Retinal pigment epithelial cell (primary cell): ENCODE measurements around the gene MPEG1.

ENCODE experiments used
- DNase-seq: peaks from one replicate; pipeline ENCODE4 v3.0.0-alpha.2; 2010; ENCODE audit warnings: low read depth
- H3K4me3 ChIP-seq: 2 replicates; pipeline ENCODE4 v1.5.1; 2011; ENCODE audit warnings: mild to moderate bottlenecking, low read length, control low read depth, moderate library complexity
- TF ChIP-seq, protein P1 (sequence below): conservative IDR thresholded peaks from 2 replicates; pipeline ENCODE4 v1.5.1; 2011; ENCODE audit warnings: low read depth, low read length, control low read depth, inconsistent platforms

The MPEG1 gene

DNA sequence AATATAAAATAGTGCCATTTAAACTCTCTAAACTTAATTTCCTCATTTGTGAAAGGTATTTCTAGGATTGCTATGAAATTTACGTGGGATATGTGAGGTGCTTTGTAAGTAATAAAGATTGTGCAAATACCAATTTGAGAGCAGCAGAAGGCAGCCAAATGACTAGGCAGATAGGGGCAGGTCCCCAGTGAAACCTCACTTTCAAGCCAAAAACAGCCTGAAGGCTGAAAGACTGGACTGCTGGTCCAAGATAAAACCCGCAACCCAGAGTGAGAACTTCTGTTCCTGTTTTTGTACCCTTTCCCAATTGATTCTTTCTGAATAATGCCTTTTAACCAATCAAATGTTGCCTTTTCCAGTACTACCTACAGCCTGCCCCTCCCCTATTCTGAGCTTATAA, 33.6 kb downstream of the MPEG1 start:
- H3K4me3 ChIP-seq = no peak overlapping the region
- no peak for DNase-seq
- TF ChIP-seq, protein P1, sequence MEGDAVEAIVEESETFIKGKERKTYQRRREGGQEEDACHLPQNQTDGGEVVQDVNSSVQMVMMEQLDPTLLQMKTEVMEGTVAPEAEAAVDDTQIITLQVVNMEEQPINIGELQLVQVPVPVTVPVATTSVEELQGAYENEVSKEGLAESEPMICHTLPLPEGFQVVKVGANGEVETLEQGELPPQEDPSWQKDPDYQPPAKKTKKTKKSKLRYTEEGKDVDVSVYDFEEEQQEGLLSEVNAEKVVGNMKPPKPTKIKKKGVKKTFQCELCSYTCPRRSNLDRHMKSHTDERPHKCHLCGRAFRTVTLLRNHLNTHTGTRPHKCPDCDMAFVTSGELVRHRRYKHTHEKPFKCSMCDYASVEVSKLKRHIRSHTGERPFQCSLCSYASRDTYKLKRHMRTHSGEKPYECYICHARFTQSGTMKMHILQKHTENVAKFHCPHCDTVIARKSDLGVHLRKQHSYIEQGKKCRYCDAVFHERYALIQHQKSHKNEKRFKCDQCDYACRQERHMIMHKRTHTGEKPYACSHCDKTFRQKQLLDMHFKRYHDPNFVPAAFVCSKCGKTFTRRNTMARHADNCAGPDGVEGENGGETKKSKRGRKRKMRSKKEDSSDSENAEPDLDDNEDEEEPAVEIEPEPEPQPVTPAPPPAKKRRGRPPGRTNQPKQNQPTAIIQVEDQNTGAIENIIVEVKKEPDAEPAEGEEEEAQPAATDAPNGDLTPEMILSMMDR = no peak

DNA sequence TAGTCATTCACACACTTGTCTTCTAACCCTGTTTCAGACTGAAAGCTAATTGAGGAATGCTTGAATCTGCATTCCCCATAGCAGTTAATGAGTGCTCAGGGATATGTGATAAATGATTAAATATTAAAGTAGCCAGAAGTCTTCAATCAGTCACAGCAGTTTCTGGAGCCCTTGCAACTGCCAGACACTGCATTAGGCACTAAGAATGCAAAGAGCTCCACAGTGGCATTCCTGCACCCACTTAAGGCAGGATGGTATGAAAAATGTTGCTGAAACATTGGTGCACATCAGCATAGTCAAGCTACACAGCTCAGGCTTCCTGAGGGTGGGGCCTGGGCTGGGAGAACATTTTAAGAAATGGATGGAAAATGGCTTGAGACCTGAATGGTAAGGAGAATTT, 34.3 kb downstream of the MPEG1 start:
- H3K4me3 ChIP-seq = no peak overlapping the region
- TF ChIP-seq, protein P1 = no peak
- DNase-seq = no peak

DNA sequence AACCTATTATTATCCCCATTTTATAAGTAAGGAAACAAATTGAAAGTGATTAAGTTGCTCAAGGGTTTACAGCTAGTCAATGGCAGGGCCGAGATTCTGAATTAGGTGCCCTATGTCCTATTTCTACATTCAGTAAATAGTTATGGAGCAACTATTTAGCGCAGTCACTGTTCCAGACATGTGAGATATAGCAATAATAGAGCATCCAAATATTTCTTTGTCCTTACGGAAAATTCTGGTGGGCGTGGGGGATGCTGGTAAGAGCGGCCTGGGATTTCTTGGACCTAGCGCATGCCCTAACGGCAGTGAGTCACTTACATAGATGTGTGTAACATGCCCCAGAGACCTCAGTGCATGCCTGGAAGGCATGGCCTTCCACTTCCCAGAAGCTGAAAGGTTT, 36.4 kb downstream of the MPEG1 start:
- TF ChIP-seq, protein P1 = no peak
- H3K4me3 ChIP-seq = no peak overlapping the region
- DNase-seq = no peak

DNA sequence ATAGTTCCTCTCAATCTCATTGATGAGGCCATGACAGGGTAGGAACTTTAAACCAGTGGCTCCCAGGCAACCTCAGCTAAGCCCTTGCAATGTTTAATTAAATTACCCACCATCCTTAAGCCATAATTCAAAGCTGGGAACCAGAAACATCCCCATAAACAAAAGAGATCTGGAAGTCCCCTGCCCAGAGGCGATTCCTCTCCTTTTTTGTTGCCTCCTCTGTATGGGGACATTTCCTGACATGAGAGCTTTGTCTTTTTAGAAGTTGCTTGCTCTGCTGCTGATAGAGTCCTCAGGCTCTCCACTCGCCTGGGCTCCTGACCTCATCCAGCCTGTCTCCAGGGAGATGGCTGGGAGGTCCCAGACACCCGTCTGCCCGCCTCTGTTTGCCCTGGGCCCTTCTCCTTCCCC, 37.6 kb downstream of the MPEG1 start:
- no peak overlapping the region for H3K4me3 ChIP-seq
- no peak for DNase-seq
- TF ChIP-seq, protein P1 = no peak

DNA sequence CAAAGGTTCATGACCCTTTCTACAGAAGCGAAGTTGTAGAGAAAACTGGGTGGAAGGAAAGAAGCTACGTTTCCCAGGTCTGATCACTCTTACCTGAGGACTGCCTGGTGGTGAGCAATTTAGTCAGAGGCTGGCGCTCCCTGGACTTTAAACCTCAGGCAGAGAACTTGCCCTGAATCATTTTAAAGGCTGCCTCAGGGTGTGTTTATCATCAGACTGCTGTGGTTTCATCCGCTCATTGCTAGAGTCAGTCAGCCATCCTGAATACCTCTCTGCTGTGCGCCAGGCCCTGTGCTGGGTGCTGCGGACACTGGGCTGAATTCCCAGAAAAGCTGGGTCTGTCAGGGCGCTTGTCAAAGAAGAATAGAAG, 38.1 kb downstream of the MPEG1 start:
- TF ChIP-seq, protein P1 = no peak
- H3K4me3 ChIP-seq = no peak overlapping the region
- DNase-seq = no peak

DNA sequence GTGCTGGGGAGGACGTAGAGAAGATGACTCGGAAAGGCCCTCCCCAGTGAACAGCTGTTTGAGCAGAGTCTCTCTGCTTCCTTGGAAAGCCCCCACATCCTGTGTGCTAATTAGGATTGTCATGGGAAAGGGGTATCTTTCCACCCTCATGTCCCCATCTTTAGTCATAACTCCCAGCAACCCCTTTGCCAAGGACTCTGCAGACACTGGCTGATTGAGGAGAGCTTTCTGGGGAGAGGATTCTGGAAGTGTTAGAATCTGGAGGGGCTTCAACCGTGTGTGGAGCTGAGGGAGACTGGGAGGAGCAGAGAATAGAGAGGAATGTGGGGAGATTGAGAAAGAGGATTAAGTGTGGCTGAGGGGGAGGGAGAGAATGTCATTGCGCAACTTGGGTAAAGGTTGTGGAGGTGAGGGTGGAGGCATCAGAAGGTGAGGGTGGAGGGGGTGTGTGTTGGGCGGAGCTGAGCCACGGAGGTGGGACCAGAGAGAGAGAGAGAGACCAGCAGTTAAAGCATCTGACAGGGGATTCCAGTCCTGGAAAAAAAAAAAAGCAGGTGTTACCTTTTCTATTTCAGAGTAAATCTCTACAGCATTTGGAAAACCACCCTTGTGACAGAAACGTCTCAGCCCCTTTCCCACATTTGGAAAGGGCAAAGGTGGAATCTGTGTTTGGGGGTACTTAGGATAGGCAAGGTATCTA, 38.6 kb downstream of the MPEG1 start:
- DNase-seq = no peak
- H3K4me3 ChIP-seq = peak overlapping the region; percentile 53

More for the DNA sequence above, 38.6 kb downstream of the MPEG1 start:
- TF ChIP-seq, protein P1 = no peak
